ENCODE results near the gene POLD2. TPM values are rescaled to one million over a fixed set of nuclear protein-coding genes. Genes with fewer than 3 reads are reported as not detected.
A peak's percentile ranks its signal among the peaks of the same experiment; 100 is the strongest.
"Not testable (repeated sequence)": the region's sequence is repeated elsewhere in the genome, so short reads cannot be mapped to it uniquely, and the experiment has no call there.

Gene POLD2
- polyA plus RNA-seq (2012; ENCODE audit: insufficient read depth, insufficient read length, low read depth), result 398 TPM

GRCh38 chr7:44123190-44124003 lies at the start of gene POLD2:
Gene POLD2, minus strand, starts transcription at chr7:44123548. Its CDS starts 1,495 bp downstream, at chr7:44122053.
- H3K27me3 ChIP-seq, result no peaks in the 10 kb centered on the region
- DNase-seq, result peak; percentile 99
- peak within 1 kb of the TSS; percentile 63 for H3K4me3 ChIP-seq (ENCODE audit: low read depth, low read length)
- TF ChIP-seq CTCF (IDR thresholded peaks at IDR 0.05; ENCODE audit: low read depth, low read length), result no peak
- no peaks in the 10 kb centered on the region for H3K4me1 ChIP-seq
- peaks cover 31% of the 10 kb centered on the region for H3K36me3 ChIP-seq
- no peaks in the 10 kb centered on the region for H3K9me3 ChIP-seq

- peaks cover 3% of the 10 kb centered on the region; the same call in 1 of the 2 replicates for H3K4me1 ChIP-seq
- H3K9me3 ChIP-seq, result no peaks in the 10 kb centered on the region
- H3K4me3 ChIP-seq (ENCODE audit: low read depth, low read length), result no peak overlapping the region
- DNase-seq, result no peak
- H3K36me3 ChIP-seq, result no peaks in the 10 kb centered on the region
- H3K27me3 ChIP-seq, result no peaks in the 10 kb centered on the region
- no peak for TF ChIP-seq CTCF (IDR thresholded peaks at IDR 0.05; ENCODE audit: low read depth, low read length)
Measured at GRCh38 chr7:44172803-44173424, 49.6 kb upstream of the POLD2 start.

DNA sequence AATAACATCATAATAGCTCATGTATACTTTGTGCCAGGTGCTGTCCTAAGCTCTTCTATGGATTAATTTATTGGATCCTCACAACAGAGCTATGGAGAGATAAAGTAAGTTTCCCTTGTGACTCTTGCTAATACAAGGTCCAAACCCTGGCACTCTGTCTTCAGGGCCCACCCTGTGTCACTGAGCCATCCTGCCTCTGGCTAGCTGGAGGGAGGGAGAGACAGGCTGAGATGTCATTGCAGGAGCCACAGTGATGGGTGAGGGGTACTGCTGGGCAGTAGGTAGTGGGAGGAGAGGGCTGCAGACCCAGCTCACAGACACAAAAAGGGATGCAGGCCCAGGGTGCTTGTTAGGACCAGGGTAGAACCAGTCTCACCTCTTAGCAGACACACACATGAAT lies 49.0 kb upstream of the POLD2 start:
- Histone ChIP-seq H3K9me3 (no peaks in the 10 kb centered on the region), H3K4me3 (ENCODE audit: low read depth, low read length) (no peak overlapping the region), H3K4me1 (no peaks in the 10 kb centered on the region), H3K36me3 (no peaks in the 10 kb centered on the region), H3K27me3 (no peaks in the 10 kb centered on the region)
- DNase-seq, result no peak
- TF ChIP-seq CTCF (IDR thresholded peaks at IDR 0.05; ENCODE audit: low read depth, low read length), result no peak

DNA sequence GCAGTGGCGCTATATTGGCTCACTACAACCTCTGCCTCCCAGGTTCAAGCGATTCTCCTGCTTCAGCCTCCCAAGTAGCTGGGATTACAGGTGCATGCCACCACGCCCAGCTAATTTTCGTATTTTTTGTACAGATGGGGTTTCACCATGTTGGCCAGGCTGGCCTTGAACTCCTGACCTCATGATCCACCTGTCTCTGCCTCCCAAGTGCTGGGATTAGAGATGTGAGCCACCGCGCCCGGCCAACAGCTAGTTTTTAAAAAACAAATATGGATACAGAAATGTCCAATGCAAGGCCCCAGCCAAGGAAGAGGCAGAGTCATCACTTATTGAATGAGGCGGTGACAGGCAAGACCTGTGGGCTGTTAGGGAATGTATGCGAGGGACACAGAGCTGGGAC lies 48.6 kb upstream of the POLD2 start:
- H3K4me3 ChIP-seq (ENCODE audit: low read depth, low read length); H3K9me3 ChIP-seq; H3K36me3 ChIP-seq; DNase-seq; H3K27me3 ChIP-seq; H3K4me1 ChIP-seq: not testable (repeated sequence)

DNA sequence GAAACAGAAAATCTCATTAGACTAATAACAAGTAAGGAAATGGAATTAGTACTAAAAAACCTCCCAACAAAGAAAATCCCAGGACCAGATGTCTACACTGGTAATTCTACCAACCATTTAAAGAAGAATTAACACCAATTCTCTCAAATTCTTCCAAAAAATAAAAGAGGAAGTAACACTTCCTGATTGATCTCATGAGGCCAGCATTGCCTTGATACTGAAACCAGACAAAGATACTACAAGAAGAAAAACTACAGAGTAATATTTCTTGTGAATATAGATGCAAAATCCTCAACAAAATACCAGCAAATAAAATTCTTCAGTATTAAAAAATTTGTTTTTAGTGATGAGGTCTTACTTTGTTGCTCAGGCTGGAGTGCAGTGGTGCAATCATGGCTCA lies 44.6 kb upstream of the POLD2 start:
- H3K4me1 ChIP-seq, result no peaks in the 10 kb centered on the region
- no peak for TF ChIP-seq CTCF (IDR thresholded peaks at IDR 0.05; ENCODE audit: low read depth, low read length)
- no peak overlapping the region for H3K4me3 ChIP-seq (ENCODE audit: low read depth, low read length)
- no peak for DNase-seq
- H3K27me3 ChIP-seq, result no peaks in the 10 kb centered on the region
- no peaks in the 10 kb centered on the region for H3K9me3 ChIP-seq
- H3K36me3 ChIP-seq, result no peaks in the 10 kb centered on the region

- H3K9me3 ChIP-seq, result no peaks in the 10 kb centered on the region
- DNase-seq, result no peak
Measured at GRCh38 chr7:44163591-44163990, 40.2 kb upstream of the POLD2 start.

More at GRCh38 chr7:44163591-44163990, 40.2 kb upstream of the POLD2 start:
- no peak for TF ChIP-seq CTCF (IDR thresholded peaks at IDR 0.05; ENCODE audit: low read depth, low read length)
- Histone ChIP-seq H3K27me3 (no peaks in the 10 kb centered on the region), H3K4me1 (no peaks in the 10 kb centered on the region), H3K4me3 (ENCODE audit: low read depth, low read length) (no peak overlapping the region), H3K36me3 (no peaks in the 10 kb centered on the region)

Data from BE2C (cell line).